HepG2 (cell line): ENCODE results near the gene NKAIN4. TPM values are rescaled to one million over a fixed set of nuclear protein-coding genes. Genes with fewer than 3 reads are reported as not detected.
A peak's percentile ranks its signal among the peaks of the same experiment; 100 is the strongest.

Experiments
- ATAD3A ChIP-seq: sonication (generic); formaldehyde crosslinking; IDR thresholded peaks from 2 replicates; pipeline ENCODE4 v1.4.0; 2020; ENCODE audit warnings: missing genetic modification reagents
- BHLHE40 ChIP-seq: IDR thresholded peaks from 2 replicates; pipeline ENCODE4 v1.6.1; 2011; ENCODE audit warnings: low read length, improper control_type of control experiment
- GFI1 ChIP-seq: sonication (generic); formaldehyde crosslinking; IDR thresholded peaks from 2 replicates; pipeline ENCODE4 v1.5.0; 2020; ENCODE audit warnings: missing genetic modification reagents, mild to moderate bottlenecking, borderline replicate concordance
- HNRNPUL1 ChIP-seq: fragments of 200-400 bp; formaldehyde crosslinking; IDR thresholded peaks from 2 replicates; pipeline ENCODE4 v1.6.1; 2017; ENCODE audit warnings: low read depth, mild to moderate bottlenecking, low read length, moderate library complexity
- MAFG ChIP-seq: sonication (generic); formaldehyde crosslinking; IDR thresholded peaks from 2 replicates; pipeline ENCODE4 v1.5.1; 2020; ENCODE audit warnings: mild to moderate bottlenecking, missing genetic modification reagents
- MIER3 ChIP-seq: IDR thresholded peaks from 2 replicates; pipeline ENCODE4 v1.6.1; 2016; ENCODE audit warnings: missing compliant biosample characterization, borderline replicate concordance
- MTF1 ChIP-seq: sonication (generic); formaldehyde crosslinking; IDR thresholded peaks from 2 replicates; pipeline ENCODE4 v1.5.0; 2020; ENCODE audit warnings: missing genetic modification reagents
- ZBTB42 ChIP-seq: sonication (generic); formaldehyde crosslinking; IDR thresholded peaks from 2 replicates; pipeline ENCODE4 v1.5.0; 2020; ENCODE audit warnings: mild to moderate bottlenecking, missing genetic modification reagents
- ZNF367 ChIP-seq: sonication (generic); formaldehyde crosslinking; IDR thresholded peaks from 2 replicates; pipeline ENCODE4 v1.4.0; 2020; ENCODE audit warnings: missing genetic modification reagents, borderline replicate concordance
- ZNF577 ChIP-seq: sonication (generic); formaldehyde crosslinking; IDR thresholded peaks from 2 replicates; pipeline ENCODE4 v1.4.0; 2020; ENCODE audit warnings: mild to moderate bottlenecking, low read depth, missing genetic modification reagents, borderline replicate concordance
- ZNF839 ChIP-seq: sonication (generic); formaldehyde crosslinking; IDR thresholded peaks from 2 replicates; pipeline ENCODE4 v1.4.0; 2020; ENCODE audit warnings: missing genetic modification reagents, mild to moderate bottlenecking, borderline replicate concordance
- polyA plus RNA-seq, 8 experiments: library from polyadenylated mRNA; depleted of rRNA in 3 of 8; stranded (reverse) in 7 of 8; unstranded in 1 of 8; fragments of >200 nt; fragmentation: Illumina TruSeq in 4 of 8; extraction: Trizol in 4 of 8; gene quantifications; 2 replicates each; pipeline versions ENCODE4 v1.2.1 to v1.2.3, GENCODE V29; 2011 to 2016; ENCODE audit warnings: low read depth in 4 of 8, missing spikeins in 1 of 8, mixed read lengths in 1 of 8; ENCODE audit not compliant: insufficient read depth in 1 of 8
- total RNA-seq, 5 experiments: library from RNA; depleted of rRNA; stranded (reverse); fragments of >200 nt; fragmentation: Illumina TruSeq; extraction: Trizol; gene quantifications; 2 replicates each; pipeline ENCODE4 v1.2.3, GENCODE V29; 2016; ENCODE audit warnings: low read depth in 1 of 5
- TF ChIP-seq, protein P1 (sequence below): sonication (generic); formaldehyde crosslinking; IDR thresholded peaks from 2 replicates; pipeline ENCODE4 v1.4.0; 2020; ENCODE audit warnings: missing genetic modification reagents
- TF ChIP-seq, protein P2 (sequence below): IDR thresholded peaks from 2 replicates; pipeline ENCODE4 v1.6.1; 2016
- TF ChIP-seq, protein P3 (sequence below): sonication (generic); formaldehyde crosslinking; IDR thresholded peaks from 2 replicates; pipeline ENCODE4 v1.4.0; 2020; ENCODE audit warnings: missing genetic modification reagents
- TF ChIP-seq, protein P4 (sequence below): sonication (generic); formaldehyde crosslinking; IDR thresholded peaks from 2 replicates; pipeline ENCODE4 v1.5.1; 2020; ENCODE audit warnings: mild to moderate bottlenecking, missing genetic modification reagents, borderline replicate concordance
- TF ChIP-seq, protein P5 (sequence below): sonication (generic); formaldehyde crosslinking; conservative IDR thresholded peaks from 2 replicates; pipeline ENCODE4 v1.5.0; 2020; ENCODE audit warnings: missing genetic modification reagents

Gene NKAIN4
- total and polyA plus RNA-seq, 2 of the 13 experiments (the other 11 are each of a cell fraction or from before 2014, with no cell fraction given), result not detected

DNA sequence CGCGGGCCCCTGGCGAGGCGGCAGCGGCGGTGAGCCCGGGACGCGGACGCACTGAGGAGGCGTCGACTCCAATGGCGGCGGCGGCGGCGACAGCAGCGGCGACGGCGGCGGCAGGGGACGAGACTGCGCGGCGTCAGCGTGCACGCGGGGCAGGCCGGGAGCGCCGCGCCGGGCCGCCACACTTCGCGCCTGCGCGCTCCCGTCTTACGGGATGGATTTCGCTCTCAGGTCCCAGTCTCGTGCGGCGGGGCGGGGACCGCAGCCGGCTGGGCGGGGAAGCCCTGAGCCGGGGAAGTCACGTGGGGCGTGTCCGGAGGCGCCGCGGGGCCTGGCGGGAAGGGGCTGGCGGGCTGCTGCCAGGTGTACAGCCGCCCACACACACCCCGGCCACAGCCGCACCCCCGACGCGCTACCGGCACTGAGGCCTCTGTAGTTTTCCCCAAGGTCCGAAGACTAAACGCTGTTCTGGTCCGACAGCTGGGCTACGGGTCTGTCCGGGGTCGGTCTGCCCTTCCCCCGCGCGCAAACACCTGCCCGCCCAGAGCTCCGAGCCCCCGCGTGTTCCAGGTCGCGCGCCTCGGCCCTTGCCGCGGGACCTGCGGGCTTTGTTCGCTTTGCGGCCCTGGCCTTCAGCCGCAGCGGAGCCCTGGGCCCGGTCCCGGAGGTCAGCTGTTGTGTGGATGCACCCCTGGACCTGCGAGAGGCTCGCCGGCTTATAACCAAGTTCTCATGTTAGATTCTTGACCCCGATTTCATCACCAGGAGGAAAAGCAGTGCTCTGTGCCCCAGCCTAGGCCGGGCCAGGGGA lies 38.0 kb downstream of the NKAIN4 start, which contains the start of gene YTHDF1 (continued):
- peak; percentile 62; the same call in 1 of the 2 replicates for TF ChIP-seq ATAD3A (CRISPR knock-in tag)
- TF ChIP-seq MTF1 (CRISPR knock-in tag), result peak; percentile 89
- peak; percentile 78; the same call in 1 of the 2 replicates for TF ChIP-seq ZNF839 (CRISPR knock-in tag)
- TF ChIP-seq, protein P1, sequence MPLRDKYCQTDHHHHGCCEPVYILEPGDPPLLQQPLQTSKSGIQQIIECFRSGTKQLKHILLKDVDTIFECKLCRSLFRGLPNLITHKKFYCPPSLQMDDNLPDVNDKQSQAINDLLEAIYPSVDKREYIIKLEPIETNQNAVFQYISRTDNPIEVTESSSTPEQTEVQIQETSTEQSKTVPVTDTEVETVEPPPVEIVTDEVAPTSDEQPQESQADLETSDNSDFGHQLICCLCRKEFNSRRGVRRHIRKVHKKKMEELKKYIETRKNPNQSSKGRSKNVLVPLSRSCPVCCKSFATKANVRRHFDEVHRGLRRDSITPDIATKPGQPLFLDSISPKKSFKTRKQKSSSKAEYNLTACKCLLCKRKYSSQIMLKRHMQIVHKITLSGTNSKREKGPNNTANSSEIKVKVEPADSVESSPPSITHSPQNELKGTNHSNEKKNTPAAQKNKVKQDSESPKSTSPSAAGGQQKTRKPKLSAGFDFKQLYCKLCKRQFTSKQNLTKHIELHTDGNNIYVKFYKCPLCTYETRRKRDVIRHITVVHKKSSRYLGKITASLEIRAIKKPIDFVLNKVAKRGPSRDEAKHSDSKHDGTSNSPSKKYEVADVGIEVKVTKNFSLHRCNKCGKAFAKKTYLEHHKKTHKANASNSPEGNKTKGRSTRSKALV (CRISPR knock-in tag), result peak; percentile 87
- TF ChIP-seq GFI1 (CRISPR knock-in tag), result peak; percentile 77; the same call in 1 of the 2 replicates
- 0 out of 2 replicates have a peak, but pooled peaks have one; percentile 51 for TF ChIP-seq ZBTB42 (CRISPR knock-in tag)
- TF ChIP-seq, protein P2, sequence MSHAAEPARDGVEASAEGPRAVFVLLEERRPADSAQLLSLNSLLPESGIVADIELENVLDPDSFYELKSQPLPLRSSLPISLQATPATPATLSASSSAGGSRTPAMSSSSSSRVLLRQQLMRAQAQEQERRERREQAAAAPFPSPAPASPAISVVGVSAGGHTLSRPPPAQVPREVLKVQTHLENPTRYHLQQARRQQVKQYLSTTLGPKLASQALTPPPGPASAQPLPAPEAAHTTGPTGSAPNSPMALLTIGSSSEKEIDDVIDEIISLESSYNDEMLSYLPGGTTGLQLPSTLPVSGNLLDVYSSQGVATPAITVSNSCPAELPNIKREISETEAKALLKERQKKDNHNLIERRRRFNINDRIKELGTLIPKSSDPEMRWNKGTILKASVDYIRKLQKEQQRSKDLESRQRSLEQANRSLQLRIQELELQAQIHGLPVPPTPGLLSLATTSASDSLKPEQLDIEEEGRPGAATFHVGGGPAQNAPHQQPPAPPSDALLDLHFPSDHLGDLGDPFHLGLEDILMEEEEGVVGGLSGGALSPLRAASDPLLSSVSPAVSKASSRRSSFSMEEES, result peak; percentile 97
- TF ChIP-seq, protein P3, sequence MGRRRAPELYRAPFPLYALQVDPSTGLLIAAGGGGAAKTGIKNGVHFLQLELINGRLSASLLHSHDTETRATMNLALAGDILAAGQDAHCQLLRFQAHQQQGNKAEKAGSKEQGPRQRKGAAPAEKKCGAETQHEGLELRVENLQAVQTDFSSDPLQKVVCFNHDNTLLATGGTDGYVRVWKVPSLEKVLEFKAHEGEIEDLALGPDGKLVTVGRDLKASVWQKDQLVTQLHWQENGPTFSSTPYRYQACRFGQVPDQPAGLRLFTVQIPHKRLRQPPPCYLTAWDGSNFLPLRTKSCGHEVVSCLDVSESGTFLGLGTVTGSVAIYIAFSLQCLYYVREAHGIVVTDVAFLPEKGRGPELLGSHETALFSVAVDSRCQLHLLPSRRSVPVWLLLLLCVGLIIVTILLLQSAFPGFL (CRISPR knock-in tag), result peak; percentile 82
- no peak; the same call in 1 of the 2 replicates for TF ChIP-seq MIER3 (CRISPR knock-in tag)
- peak; percentile 91; the same call in 1 of the 2 replicates for TF ChIP-seq ZNF577
- TF ChIP-seq MAFG (CRISPR knock-in tag), result no peak
- TF ChIP-seq, protein P4, sequence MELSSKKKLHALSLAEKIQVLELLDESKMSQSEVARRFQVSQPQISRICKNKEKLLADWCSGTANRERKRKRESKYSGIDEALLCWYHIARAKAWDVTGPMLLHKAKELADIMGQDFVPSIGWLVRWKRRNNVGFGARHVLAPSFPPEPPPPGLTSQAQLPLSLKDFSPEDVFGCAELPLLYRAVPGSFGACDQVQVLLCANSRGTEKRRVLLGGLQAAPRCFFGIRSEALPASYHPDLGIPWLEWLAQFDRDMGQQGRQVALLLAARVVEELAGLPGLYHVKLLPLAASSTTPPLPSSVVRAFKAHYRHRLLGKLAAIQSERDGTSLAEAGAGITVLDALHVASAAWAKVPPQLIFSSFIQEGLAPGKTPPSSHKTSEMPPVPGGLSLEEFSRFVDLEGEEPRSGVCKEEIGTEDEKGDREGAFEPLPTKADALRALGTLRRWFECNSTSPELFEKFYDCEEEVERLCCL, result peak; percentile 87
- TF ChIP-seq, protein P5, sequence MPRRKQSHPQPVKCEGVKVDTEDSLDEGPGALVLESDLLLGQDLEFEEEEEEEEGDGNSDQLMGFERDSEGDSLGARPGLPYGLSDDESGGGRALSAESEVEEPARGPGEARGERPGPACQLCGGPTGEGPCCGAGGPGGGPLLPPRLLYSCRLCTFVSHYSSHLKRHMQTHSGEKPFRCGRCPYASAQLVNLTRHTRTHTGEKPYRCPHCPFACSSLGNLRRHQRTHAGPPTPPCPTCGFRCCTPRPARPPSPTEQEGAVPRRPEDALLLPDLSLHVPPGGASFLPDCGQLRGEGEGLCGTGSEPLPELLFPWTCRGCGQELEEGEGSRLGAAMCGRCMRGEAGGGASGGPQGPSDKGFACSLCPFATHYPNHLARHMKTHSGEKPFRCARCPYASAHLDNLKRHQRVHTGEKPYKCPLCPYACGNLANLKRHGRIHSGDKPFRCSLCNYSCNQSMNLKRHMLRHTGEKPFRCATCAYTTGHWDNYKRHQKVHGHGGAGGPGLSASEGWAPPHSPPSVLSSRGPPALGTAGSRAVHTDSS (CRISPR knock-in tag), result peak; percentile 85; the same call in 1 of the 2 replicates
- no peak for TF ChIP-seq ZNF367 (CRISPR knock-in tag)
- TF ChIP-seq HNRNPUL1, result no peak
- TF ChIP-seq BHLHE40, result peak; percentile 99
